ENCODE data around the gene ZNF333. TPM values are rescaled to one million over a fixed set of nuclear protein-coding genes. Genes with fewer than 3 reads are reported as not detected.
"Not testable (repeated sequence)": the region's sequence is repeated elsewhere in the genome, so short reads cannot be mapped to it uniquely, and the experiment has no call there.

Gene ZNF333
- polyA plus RNA-seq, 1 donor from 2014 or later, result 67.6 TPM

DNA sequence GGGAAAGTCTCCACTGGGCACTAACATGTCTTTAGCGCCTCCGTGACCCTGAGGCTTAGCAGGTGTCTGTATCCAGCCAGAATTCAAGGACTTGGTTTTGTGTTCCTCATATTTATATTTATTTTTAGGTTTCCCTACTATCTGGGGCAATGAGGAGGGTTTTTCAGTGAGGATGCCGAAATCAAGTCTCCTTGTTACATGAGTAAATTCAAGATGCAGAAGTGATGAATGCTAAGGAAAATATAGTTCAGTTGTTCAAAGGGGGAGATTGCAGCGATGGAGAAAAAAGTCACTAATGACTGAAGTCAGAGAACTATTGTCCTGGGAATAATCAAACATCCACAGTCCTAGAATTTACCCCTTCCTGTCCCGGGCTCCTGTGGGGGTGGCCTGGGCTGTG, 89.3 kb downstream of the ZNF333 start:
- Histone ChIP-seq H3K9me2 (ENCODE audit: insufficient read depth, low read length) (no peaks in the 10 kb centered on the region), H3K36me3 (ENCODE audit: insufficient read depth, low read length) (no peaks in the 10 kb centered on the region), H3K9ac (ENCODE audit: low read length) (no peak overlapping the region), H3K4me2 (ENCODE audit: low read length) (no peak overlapping the region), H4K20me1 (ENCODE audit: insufficient read depth) (no peaks in the 10 kb centered on the region), H2AFZ (ENCODE audit: low read depth, low read length) (no peak overlapping the region), H3K9me3 (ENCODE audit: low read length) (no peaks in the 10 kb centered on the region), H3K27ac (ENCODE audit: low read length) (no peak overlapping the region), H3F3A (ENCODE audit: insufficient read depth, low read length, poor library complexity, severe bottlenecking) (no peaks in the 10 kb centered on the region), H3K79me2 (replicated peaks; ENCODE audit: insufficient read depth, low read length) (no peaks in the 10 kb centered on the region), H3K4me3 (ENCODE audit: low read length) (no peak overlapping the region), H3K27me3 (ENCODE audit: insufficient read depth, low read depth, low read length) (peaks cover 14% of the 10 kb centered on the region)
- TF ChIP-seq EZH2 (IDR thresholded peaks at IDR 0.05; ENCODE audit: borderline replicate concordance, insufficient read depth, low read length, poor library complexity, severe bottlenecking), result no peak
- TF ChIP-seq REST (IDR thresholded peaks at IDR 0.05; ENCODE audit: borderline replicate concordance), result no peak

GRCh38 chr19:14780622-14781225, 90.9 kb downstream of the ZNF333 start:
- not testable (repeated sequence) for H3K4me3 ChIP-seq (ENCODE audit: low read length); H4K20me1 ChIP-seq (ENCODE audit: insufficient read depth); H3F3A ChIP-seq (ENCODE audit: insufficient read depth, low read length, poor library complexity, severe bottlenecking)

GRCh38 chr19:14781713-14782536, 92.1 kb downstream of the ZNF333 start:
- not testable (repeated sequence) for H3K9me3 ChIP-seq (ENCODE audit: low read length); H3F3A ChIP-seq (ENCODE audit: insufficient read depth, low read length, poor library complexity, severe bottlenecking); H4K20me1 ChIP-seq (ENCODE audit: insufficient read depth); H3K27me3 ChIP-seq (ENCODE audit: insufficient read depth, low read depth, low read length); H3K9me2 ChIP-seq (ENCODE audit: insufficient read depth, low read length); H3K27ac ChIP-seq (ENCODE audit: low read length); H3K9ac ChIP-seq (ENCODE audit: low read length); H3K4me2 ChIP-seq (ENCODE audit: low read length); H3K79me2 ChIP-seq (replicated peaks; ENCODE audit: insufficient read depth, low read length); H3K36me3 ChIP-seq (ENCODE audit: insufficient read depth, low read length); H2AFZ ChIP-seq (ENCODE audit: low read depth, low read length); H3K4me3 ChIP-seq (ENCODE audit: low read length)

More at GRCh38 chr19:14780622-14781225, 90.9 kb downstream of the ZNF333 start:
- not testable (repeated sequence) for H3K9me3 ChIP-seq (ENCODE audit: low read length); H3K36me3 ChIP-seq (ENCODE audit: insufficient read depth, low read length); H3K79me2 ChIP-seq (replicated peaks; ENCODE audit: insufficient read depth, low read length); H3K27ac ChIP-seq (ENCODE audit: low read length); H3K9ac ChIP-seq (ENCODE audit: low read length); H3K4me2 ChIP-seq (ENCODE audit: low read length); H2AFZ ChIP-seq (ENCODE audit: low read depth, low read length); H3K9me2 ChIP-seq (ENCODE audit: insufficient read depth, low read length)
- H3K27me3 ChIP-seq (ENCODE audit: insufficient read depth, low read depth, low read length), result peaks cover 13% of the 10 kb centered on the region

All from neural cell (in vitro differentiated cells).